Measurements from ENCODE around the gene HSPA12B. TPM values are rescaled to one million over a fixed set of nuclear protein-coding genes. Genes with fewer than 3 reads are reported as not detected.
A peak's percentile ranks its signal among the peaks of the same experiment; 100 is the strongest.

HSPA12B gene
- total and polyA plus RNA-seq, 2 of the 13 experiments (the other 11 are each of a cell fraction or from before 2014, with no cell fraction given), result 0.01 TPM; not detected in 1

DNA sequence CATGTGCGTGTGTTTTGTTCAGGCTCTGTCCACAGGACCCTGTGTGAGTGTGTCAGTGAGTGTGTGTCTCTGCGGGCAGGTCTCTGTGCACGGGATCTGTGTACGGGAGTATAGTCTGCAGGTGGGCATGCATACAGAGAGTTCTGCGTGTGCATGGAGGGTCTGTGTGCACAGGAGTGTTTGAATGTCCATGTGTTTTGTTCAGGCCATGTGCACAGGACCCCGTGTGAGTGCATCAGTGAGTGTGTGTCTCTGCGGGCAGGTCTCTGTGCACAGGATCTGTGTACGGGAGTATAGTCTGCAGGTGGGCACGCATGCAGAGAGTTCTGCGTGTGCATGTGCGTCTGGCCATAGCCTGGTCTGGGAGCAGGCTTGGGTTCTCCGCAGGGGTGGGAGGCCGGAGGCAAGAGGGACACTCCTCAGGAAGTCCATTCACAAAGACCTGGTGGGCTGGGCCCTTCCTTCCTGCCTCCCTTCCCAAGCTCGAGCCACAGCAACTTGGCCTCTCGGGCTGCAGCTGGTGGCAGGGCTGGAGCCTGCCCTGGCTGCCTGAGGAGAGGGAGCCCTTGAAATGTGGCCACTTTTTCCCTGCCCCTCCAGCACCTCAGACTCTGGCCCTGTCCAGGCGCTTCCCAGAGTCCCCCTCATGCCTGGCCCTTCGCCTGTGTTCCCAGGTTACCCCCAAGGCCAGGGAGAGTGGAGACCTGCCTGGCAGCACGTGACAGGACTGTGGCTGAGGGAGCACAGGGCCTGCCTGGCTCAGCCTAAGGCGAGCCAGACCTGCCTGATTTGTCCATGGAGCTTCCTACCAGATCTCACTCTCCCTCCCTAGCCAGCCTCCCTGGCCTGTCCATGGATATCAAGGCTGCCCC lies 6.8 kb downstream of the HSPA12B start (continued):
- TF ChIP-seq ZNF34 (CRISPR knock-in tag; IDR thresholded peaks at IDR 0.05; ENCODE audit: borderline replicate concordance) (no peak), POGK (CRISPR knock-in tag; conservative IDR thresholded peaks at IDR 0.05) (peak; percentile 86), HINFP (CRISPR knock-in tag; IDR thresholded peaks at IDR 0.05; ENCODE audit: low read depth) (0 out of 2 replicates have a peak, but pooled peaks have one; percentile 23), ZNF724P (CRISPR knock-in tag; IDR thresholded peaks at IDR 0.05; ENCODE audit: borderline replicate concordance) (0 out of 2 replicates have a peak, but pooled peaks have one; percentile 91), ZSCAN12 (CRISPR knock-in tag; IDR thresholded peaks at IDR 0.05) (no peak), ZNF232 (CRISPR knock-in tag; IDR thresholded peaks at IDR 0.05; ENCODE audit: borderline replicate concordance) (peak; percentile 85; the same call in 1 of the 2 replicates), PITX1 (CRISPR knock-in tag; IDR thresholded peaks at IDR 0.05) (peak; percentile 40; the same call in 1 of the 2 replicates), NFE2L1 (CRISPR knock-in tag; IDR thresholded peaks at IDR 0.05; ENCODE audit: borderline replicate concordance) (no peak; the same call in 1 of the 2 replicates), ZNF281 (CRISPR knock-in tag; IDR thresholded peaks at IDR 0.05; ENCODE audit: borderline replicate concordance) (no peak), MTA1 (CRISPR knock-in tag; IDR thresholded peaks at IDR 0.05; ENCODE audit: borderline replicate concordance) (peak; percentile 57; the same call in 1 of the 2 replicates), ZNF629 (CRISPR knock-in tag; conservative IDR thresholded peaks at IDR 0.05) (0 out of 2 replicates have a peak, but pooled peaks have one; percentile 19), ZNF274 (CRISPR knock-in tag; IDR thresholded peaks at IDR 0.05) (no peak; the same call in 1 of the 2 replicates), RFX5 (IDR thresholded peaks at IDR 0.05; ENCODE audit: low read depth, low read length) (peak; percentile 90)
- TF ChIP-seq, protein P1, sequence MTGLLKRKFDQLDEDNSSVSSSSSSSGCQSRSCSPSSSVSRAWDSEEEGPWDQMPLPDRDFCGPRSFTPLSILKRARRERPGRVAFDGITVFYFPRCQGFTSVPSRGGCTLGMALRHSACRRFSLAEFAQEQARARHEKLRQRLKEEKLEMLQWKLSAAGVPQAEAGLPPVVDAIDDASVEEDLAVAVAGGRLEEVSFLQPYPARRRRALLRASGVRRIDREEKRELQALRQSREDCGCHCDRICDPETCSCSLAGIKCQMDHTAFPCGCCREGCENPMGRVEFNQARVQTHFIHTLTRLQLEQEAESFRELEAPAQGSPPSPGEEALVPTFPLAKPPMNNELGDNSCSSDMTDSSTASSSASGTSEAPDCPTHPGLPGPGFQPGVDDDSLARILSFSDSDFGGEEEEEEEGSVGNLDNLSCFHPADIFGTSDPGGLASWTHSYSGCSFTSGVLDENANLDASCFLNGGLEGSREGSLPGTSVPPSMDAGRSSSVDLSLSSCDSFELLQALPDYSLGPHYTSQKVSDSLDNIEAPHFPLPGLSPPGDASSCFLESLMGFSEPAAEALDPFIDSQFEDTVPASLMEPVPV (CRISPR knock-in tag; IDR thresholded peaks at IDR 0.05), result no peak
- TF ChIP-seq, protein P2, sequence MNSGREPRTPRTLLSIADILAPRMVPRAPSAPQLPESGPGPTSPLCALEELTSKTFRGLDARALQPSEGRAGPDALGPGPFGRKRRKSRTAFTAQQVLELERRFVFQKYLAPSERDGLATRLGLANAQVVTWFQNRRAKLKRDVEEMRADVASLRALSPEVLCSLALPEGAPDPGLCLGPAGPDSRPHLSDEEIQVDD (CRISPR knock-in tag; IDR thresholded peaks at IDR 0.05; ENCODE audit: borderline replicate concordance), result peak; percentile 94
- TF ChIP-seq, protein P3, sequence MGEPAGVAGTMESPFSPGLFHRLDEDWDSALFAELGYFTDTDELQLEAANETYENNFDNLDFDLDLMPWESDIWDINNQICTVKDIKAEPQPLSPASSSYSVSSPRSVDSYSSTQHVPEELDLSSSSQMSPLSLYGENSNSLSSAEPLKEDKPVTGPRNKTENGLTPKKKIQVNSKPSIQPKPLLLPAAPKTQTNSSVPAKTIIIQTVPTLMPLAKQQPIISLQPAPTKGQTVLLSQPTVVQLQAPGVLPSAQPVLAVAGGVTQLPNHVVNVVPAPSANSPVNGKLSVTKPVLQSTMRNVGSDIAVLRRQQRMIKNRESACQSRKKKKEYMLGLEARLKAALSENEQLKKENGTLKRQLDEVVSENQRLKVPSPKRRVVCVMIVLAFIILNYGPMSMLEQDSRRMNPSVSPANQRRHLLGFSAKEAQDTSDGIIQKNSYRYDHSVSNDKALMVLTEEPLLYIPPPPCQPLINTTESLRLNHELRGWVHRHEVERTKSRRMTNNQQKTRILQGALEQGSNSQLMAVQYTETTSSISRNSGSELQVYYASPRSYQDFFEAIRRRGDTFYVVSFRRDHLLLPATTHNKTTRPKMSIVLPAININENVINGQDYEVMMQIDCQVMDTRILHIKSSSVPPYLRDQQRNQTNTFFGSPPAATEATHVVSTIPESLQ (CRISPR knock-in tag; conservative IDR thresholded peaks at IDR 0.05), result no peak

Measured in HepG2 (cell line).